Prostate gland (tissue), 2 donors: ENCODE data around the gene DOCK3.

Experiments used
- POLR2A ChIP-seq: fragments of 450-650 bp; IDR thresholded peaks from one replicate; pipeline ENCODE4 v1.6.1; 2016; ENCODE audit warnings: antibody characterized with exemption, mild to moderate bottlenecking
- POLR2AphosphoS5 ChIP-seq: sonication (generic); formaldehyde crosslinking; IDR thresholded peaks from one replicate; pipeline ENCODE4 v1.6.1; 2017; ENCODE audit warnings: antibody characterized with exemption
- TF ChIP-seq, protein P1 (sequence below), 4 experiments: fragments of 200-600 bp in 2 of 4; fragments of 450-650 bp in 2 of 4; sonication (generic) in 2 of 4; IDR thresholded peaks; 1 replicate in 3 of 4; 2 replicates in 1 of 4; pipeline ENCODE4 v1.5.1; 2016 to 2019; ENCODE audit warnings: antibody characterized with exemption in 4 of 4, mild to moderate bottlenecking in 2 of 4, moderate library complexity in 2 of 4

DNA sequence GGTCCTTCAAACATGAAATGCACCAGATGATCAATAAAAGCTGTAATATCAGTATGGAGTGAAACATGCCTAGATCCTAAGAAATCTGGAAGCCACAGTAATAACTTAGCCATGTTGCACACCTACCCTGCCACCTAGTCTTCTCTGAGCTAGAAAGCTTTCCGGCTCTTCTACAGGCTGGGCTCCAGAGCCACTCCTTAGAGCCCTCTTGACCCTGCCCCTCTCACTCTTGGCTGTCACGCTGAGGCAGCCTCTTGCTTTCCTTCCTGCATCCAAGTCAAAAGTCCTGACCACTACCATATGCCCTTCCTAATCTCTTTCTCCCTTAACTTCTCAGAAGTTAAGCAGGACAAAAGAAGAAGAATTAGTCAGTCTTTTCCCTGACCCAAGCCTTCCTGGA is 734.1 kb downstream of the DOCK3 start:
- TF ChIP-seq, protein P1, sequence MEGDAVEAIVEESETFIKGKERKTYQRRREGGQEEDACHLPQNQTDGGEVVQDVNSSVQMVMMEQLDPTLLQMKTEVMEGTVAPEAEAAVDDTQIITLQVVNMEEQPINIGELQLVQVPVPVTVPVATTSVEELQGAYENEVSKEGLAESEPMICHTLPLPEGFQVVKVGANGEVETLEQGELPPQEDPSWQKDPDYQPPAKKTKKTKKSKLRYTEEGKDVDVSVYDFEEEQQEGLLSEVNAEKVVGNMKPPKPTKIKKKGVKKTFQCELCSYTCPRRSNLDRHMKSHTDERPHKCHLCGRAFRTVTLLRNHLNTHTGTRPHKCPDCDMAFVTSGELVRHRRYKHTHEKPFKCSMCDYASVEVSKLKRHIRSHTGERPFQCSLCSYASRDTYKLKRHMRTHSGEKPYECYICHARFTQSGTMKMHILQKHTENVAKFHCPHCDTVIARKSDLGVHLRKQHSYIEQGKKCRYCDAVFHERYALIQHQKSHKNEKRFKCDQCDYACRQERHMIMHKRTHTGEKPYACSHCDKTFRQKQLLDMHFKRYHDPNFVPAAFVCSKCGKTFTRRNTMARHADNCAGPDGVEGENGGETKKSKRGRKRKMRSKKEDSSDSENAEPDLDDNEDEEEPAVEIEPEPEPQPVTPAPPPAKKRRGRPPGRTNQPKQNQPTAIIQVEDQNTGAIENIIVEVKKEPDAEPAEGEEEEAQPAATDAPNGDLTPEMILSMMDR (IDR thresholded peaks at IDR 0.05) = no peak
- no peak for TF ChIP-seq POLR2A
- TF ChIP-seq POLR2AphosphoS5 = no peak
